Chondrocyte (in vitro differentiated cells): ENCODE results near the gene TTBK2. TPM values are rescaled to one million over a fixed set of nuclear protein-coding genes. Genes with fewer than 3 reads are reported as not detected.

Experiments used
- DNase-seq: peaks from one replicate; pipeline ENCODE4 v3.0.0; 2021; ENCODE audit warnings: mixed read lengths, low spot score
- H3K27ac Mint-ChIP-seq: one replicate; pipeline ENCODE4 v1.8.0; 2021; ENCODE audit warnings: mild to moderate bottlenecking, moderate library complexity, mixed read lengths; ENCODE audit not compliant: unreplicated experiment
- H3K27me3 Mint-ChIP-seq: 2 replicates; pipeline ENCODE4 v1.8.0; 2021; ENCODE audit warnings: low read depth, mixed read lengths
- H3K36me3 Mint-ChIP-seq: 2 replicates; pipeline ENCODE4 v1.8.0; 2021; ENCODE audit warnings: low read depth, mixed read lengths
- H3K4me1 Mint-ChIP-seq: 2 replicates; pipeline ENCODE4 v1.8.0; 2021; ENCODE audit warnings: low read depth, mild to moderate bottlenecking, mixed read lengths
- H3K4me3 Mint-ChIP-seq: one replicate; pipeline ENCODE4 v1.8.0; 2021; ENCODE audit warnings: mild to moderate bottlenecking, moderate library complexity, mixed read lengths; ENCODE audit not compliant: unreplicated experiment
- H3K9me3 Mint-ChIP-seq: 2 replicates; pipeline ENCODE4 v1.8.0; 2021; ENCODE audit warnings: low read depth, mixed read lengths
- total RNA-seq: library from RNA; stranded (reverse); gene quantifications from 3 replicates; pipeline ENCODE4 v1.2.1, GENCODE V29; 2021
- TF ChIP-seq, protein P1 (sequence below): fragments of 200-600 bp; sonication (generic); IDR thresholded peaks from 2 replicates; pipeline ENCODE4 v1.5.0; 2021; ENCODE audit warnings: antibody characterized with exemption, mild to moderate bottlenecking, moderate library complexity

TTBK2 gene
- total RNA-seq, 1 donor from 2014 or later, result 19.7 TPM

DNA sequence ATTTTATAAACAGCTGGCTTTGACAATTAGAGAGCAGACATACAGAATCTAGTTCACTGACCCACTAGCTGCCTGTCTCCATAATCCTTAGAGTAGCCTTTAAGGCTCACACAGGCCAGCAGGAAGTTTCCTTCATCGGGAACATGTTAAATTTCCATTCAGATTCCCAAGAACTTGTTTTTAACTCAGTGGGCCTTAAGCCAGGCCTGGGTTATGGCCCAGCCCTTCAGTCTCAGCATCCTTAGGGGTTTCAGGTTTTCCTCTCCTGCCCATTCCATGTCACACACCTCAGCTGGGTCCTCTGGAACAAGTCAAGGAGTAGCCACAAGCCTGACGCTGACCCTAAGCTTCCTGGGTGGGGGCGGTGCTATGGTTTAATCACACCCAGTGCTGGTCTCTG, 198.7 kb downstream of the TTBK2 start:
- no peak overlapping the region for H3K27ac Mint-ChIP-seq
- no peaks in the 10 kb centered on the region for H3K4me1 Mint-ChIP-seq
- H3K9me3 Mint-ChIP-seq, result no peaks in the 10 kb centered on the region
- H3K36me3 Mint-ChIP-seq, result peaks cover 23% of the 10 kb centered on the region
- no peak overlapping the region for H3K4me3 Mint-ChIP-seq
- no peaks in the 10 kb centered on the region for H3K27me3 Mint-ChIP-seq
- TF ChIP-seq, protein P1, sequence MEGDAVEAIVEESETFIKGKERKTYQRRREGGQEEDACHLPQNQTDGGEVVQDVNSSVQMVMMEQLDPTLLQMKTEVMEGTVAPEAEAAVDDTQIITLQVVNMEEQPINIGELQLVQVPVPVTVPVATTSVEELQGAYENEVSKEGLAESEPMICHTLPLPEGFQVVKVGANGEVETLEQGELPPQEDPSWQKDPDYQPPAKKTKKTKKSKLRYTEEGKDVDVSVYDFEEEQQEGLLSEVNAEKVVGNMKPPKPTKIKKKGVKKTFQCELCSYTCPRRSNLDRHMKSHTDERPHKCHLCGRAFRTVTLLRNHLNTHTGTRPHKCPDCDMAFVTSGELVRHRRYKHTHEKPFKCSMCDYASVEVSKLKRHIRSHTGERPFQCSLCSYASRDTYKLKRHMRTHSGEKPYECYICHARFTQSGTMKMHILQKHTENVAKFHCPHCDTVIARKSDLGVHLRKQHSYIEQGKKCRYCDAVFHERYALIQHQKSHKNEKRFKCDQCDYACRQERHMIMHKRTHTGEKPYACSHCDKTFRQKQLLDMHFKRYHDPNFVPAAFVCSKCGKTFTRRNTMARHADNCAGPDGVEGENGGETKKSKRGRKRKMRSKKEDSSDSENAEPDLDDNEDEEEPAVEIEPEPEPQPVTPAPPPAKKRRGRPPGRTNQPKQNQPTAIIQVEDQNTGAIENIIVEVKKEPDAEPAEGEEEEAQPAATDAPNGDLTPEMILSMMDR, result no peak
- no peak for DNase-seq

- peaks cover 22% of the 10 kb centered on the region for H3K36me3 Mint-ChIP-seq
- peaks cover 3% of the 10 kb centered on the region for H3K4me1 Mint-ChIP-seq
- no peak overlapping the region for H3K4me3 Mint-ChIP-seq
- H3K9me3 Mint-ChIP-seq, result no peaks in the 10 kb centered on the region
- H3K27me3 Mint-ChIP-seq, result no peaks in the 10 kb centered on the region
- no peak for DNase-seq
- H3K27ac Mint-ChIP-seq, result no peak overlapping the region
- TF ChIP-seq, protein P1, result no peak
Observed at GRCh38 chr15:42721016-42721415, 199.6 kb downstream of the TTBK2 start.

DNA sequence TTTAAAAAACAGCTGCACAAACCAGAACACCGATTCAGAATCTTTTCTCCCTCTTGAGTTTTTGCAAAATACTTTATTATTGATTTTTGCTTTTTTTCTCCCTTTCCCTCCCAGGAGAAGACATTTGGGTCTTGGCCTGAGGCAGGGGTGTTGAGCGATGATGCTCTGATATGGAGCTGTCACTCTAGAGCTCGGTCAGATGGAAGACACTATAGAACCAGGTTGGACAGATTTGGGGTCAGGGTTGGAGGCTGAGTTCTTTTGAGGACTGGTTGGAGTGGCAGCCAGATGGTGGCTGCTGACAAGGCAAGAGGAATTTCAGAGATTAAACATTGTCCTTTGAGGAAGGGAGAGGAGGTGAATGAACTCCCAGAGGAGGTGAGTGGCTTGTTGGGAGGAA, 200.5 kb downstream of the TTBK2 start:
- Mint-ChIP-seq H3K4me3 (no peak overlapping the region), H3K27ac (no peak overlapping the region), H3K9me3 (no peaks in the 10 kb centered on the region), H3K4me1 (peaks cover 3% of the 10 kb centered on the region), H3K27me3 (no peaks in the 10 kb centered on the region), H3K36me3 (peaks cover 17% of the 10 kb centered on the region)
- TF ChIP-seq, protein P1, result no peak
- no peak for DNase-seq

DNA sequence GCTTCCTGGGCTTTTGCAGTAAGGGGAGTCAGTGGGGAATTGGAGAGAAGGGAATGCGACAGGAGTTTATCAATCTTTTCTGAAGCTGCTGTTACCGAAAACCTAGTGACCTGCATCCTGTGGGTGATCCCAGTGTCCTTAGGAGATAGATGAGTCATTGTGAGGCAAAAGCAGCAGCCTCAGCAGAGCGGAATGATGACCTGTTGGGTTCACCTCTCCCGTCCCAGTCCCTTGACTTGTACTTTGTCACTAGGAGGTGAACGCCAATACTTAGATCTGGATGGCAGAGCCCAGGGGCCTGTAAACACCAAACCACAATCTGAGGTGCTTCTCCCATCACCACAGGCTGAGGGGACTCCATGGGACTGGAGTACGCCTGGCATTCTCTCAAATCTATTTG, 201.5 kb downstream of the TTBK2 start:
- DNase-seq, result no peak
- Mint-ChIP-seq H3K27ac (no peak overlapping the region), H3K4me3 (no peak overlapping the region), H3K9me3 (no peaks in the 10 kb centered on the region), H3K27me3 (no peaks in the 10 kb centered on the region), H3K4me1 (peaks cover 3% of the 10 kb centered on the region), H3K36me3 (peaks cover 14% of the 10 kb centered on the region)
- TF ChIP-seq, protein P1, result no peak

DNA sequence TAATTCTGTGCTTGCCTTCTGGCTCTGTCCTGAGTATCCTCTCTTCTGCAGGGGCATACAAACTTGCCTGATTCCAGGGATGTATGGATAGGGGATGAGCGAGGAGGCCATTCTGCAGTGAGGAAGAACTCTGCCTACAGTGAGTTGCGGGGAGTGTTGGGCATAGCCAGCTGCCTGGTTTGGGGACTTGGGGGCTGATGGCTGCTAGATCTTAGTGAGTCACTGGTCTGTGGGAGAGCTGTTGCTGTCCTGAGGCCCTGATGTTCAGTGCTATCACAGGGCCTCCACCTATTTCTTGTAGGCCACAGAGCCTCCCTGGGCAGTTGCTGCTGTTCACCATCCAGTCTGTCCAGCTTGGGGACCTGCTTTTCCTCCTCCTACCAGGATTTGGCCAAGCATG, 204.0 kb downstream of the TTBK2 start:
- TF ChIP-seq, protein P1, result no peak
- Mint-ChIP-seq H3K4me3 (no peak overlapping the region), H3K27ac (no peak overlapping the region), H3K9me3 (no peaks in the 10 kb centered on the region), H3K4me1 (peaks cover 3% of the 10 kb centered on the region), H3K36me3 (peaks cover 14% of the 10 kb centered on the region), H3K27me3 (no peaks in the 10 kb centered on the region)
- no peak for DNase-seq
